H1 (cell line): ENCODE results near the gene ARID4B. TPM values are rescaled to one million over a fixed set of nuclear protein-coding genes. Genes with fewer than 3 reads are reported as not detected.

Experiments used
- HDAC6 ChIP-seq: IDR thresholded peaks from one replicate; pipeline ENCODE4 v1.7.1; 2012; ENCODE audit warnings: low read depth, mild to moderate bottlenecking, inconsistent platforms, low read length, moderate library complexity
- polyA plus RNA-seq, 7 experiments: library from polyadenylated mRNA; depleted of rRNA in 3 of 7; stranded (reverse) in 5 of 7; unstranded in 2 of 7; fragments of >200 nt in 5 of 7; fragments of 200-250 nt in 2 of 7; gene quantifications; 1 replicate in 5 of 7; 2 replicates in 1 of 7; 4 replicates in 1 of 7; pipeline versions ENCODE4 v1.2.1 to v1.2.3, GENCODE V29; 2011 to 2013; ENCODE audit warnings: missing spikeins in 2 of 7, mixed read lengths in 2 of 7
- total RNA-seq: library from RNA; stranded (reverse); fragmentation: NEBNext Ultra II Directional; extraction: Animal tissue kit (Norgen Biotek cat#: 25700); gene quantifications from 2 replicates; pipeline ENCODE4 v1.2.1, GENCODE V29; 2021

The ARID4B gene
- total and polyA plus RNA-seq, 2 of the 8 experiments (the other 6 are each of a cell fraction or from before 2014, with no cell fraction given) = 5.1 to 28.8 TPM

GRCh38 chr1:235225299-235225698 lies 102.7 kb downstream of the ARID4B start (continued):
- no peak for TF ChIP-seq HDAC6
